H9 (cell line): ENCODE data around the gene PRR33. TPM values are rescaled to one million over a fixed set of nuclear protein-coding genes. Genes with fewer than 3 reads are reported as not detected.

Source experiments
- DNase-seq: peaks from one replicate; pipeline ENCODE4 v3.0.0-alpha.2; 2017
- H2AFZ ChIP-seq: one replicate; pipeline ENCODE4 v1.6.1; 2013; ENCODE audit warnings: mild to moderate bottlenecking, low read length, control low read depth, moderate library complexity
- H2AK5ac ChIP-seq: 2 replicates; pipeline ENCODE4 v1.6.1; 2013; ENCODE audit warnings: low read length, control low read depth, mixed read lengths; ENCODE audit not compliant: insufficient read length
- H2BK120ac ChIP-seq: one replicate; pipeline ENCODE4 v1.6.1; 2013; ENCODE audit warnings: low read depth, mild to moderate bottlenecking, low read length, control low read depth, inconsistent platforms; ENCODE audit not compliant: poor library complexity, severe bottlenecking
- H2BK12ac ChIP-seq: 2 replicates; pipeline ENCODE4 v1.6.1; 2013; ENCODE audit warnings: low read length, control low read depth, mixed read lengths, low read depth; ENCODE audit not compliant: insufficient read length
- H2BK15ac ChIP-seq: 2 replicates; pipeline ENCODE4 v1.6.1; 2013; ENCODE audit warnings: low read depth, low read length, control low read depth
- H2BK20ac ChIP-seq: one replicate; pipeline ENCODE4 v1.6.1; 2013; ENCODE audit warnings: low read depth, mild to moderate bottlenecking, low read length, control low read depth, inconsistent platforms; ENCODE audit not compliant: poor library complexity, severe bottlenecking
- H2BK5ac ChIP-seq: 2 replicates; pipeline ENCODE4 v1.6.1; 2013; ENCODE audit warnings: low read length, control low read depth, mixed read lengths; ENCODE audit not compliant: insufficient read length
- H3K14ac ChIP-seq: 2 replicates; pipeline ENCODE4 v1.6.1; 2013; ENCODE audit warnings: low read length, control low read depth; ENCODE audit not compliant: insufficient read depth
- H3K18ac ChIP-seq: 2 replicates; pipeline ENCODE4 v1.6.1; 2013; ENCODE audit warnings: low read depth, mild to moderate bottlenecking, mixed read lengths, low read length, control low read depth; ENCODE audit not compliant: insufficient read length
- H3K23ac ChIP-seq: 2 replicates; pipeline ENCODE4 v1.6.1; 2013; ENCODE audit warnings: low read length, control low read depth, mixed read lengths, low read depth; ENCODE audit not compliant: insufficient read length
- H3K23me2 ChIP-seq: 2 replicates; pipeline ENCODE4 v1.6.1; 2013; ENCODE audit warnings: low read depth, mild to moderate bottlenecking, mixed read lengths, low read length, control low read depth; ENCODE audit not compliant: insufficient read length, poor library complexity, severe bottlenecking
- H3K27ac ChIP-seq: 2 replicates; pipeline ENCODE4 v1.5.1; 2013; ENCODE audit warnings: low read length, control low read depth, mixed read lengths, low read depth; ENCODE audit not compliant: insufficient read length
- H3K27me3 ChIP-seq: 2 replicates; pipeline ENCODE4 v1.6.1; 2013; ENCODE audit warnings: low read length, control low read depth, inconsistent platforms; ENCODE audit not compliant: insufficient read depth
- H3K4ac ChIP-seq: 2 replicates; pipeline ENCODE4 v1.6.1; 2013; ENCODE audit warnings: low read depth, mild to moderate bottlenecking, control low read depth, inconsistent platforms, low read length, moderate library complexity
- H3K4me1 ChIP-seq: 2 replicates; pipeline ENCODE4 v1.6.1; 2013; ENCODE audit warnings: low read length, control low read depth, inconsistent platforms; ENCODE audit not compliant: insufficient read depth
- H3K4me2 ChIP-seq: 2 replicates; pipeline ENCODE4 v1.6.1; 2013; ENCODE audit warnings: low read length, control low read depth, mixed read lengths; ENCODE audit not compliant: insufficient read length, insufficient read depth
- H3K56ac ChIP-seq: 2 replicates; pipeline ENCODE4 v1.6.1; 2013; ENCODE audit warnings: low read depth, mild to moderate bottlenecking, mixed read lengths, low read length, control low read depth; ENCODE audit not compliant: insufficient read length
- H3K79me1 ChIP-seq: 2 replicates; pipeline ENCODE4 v1.6.1; 2013; ENCODE audit warnings: low read depth, mild to moderate bottlenecking, moderate library complexity, low read length, control low read depth, inconsistent platforms; ENCODE audit not compliant: insufficient read depth, poor library complexity, severe bottlenecking
- H3K79me2 ChIP-seq: 2 replicates; pipeline ENCODE4 v1.6.1; 2013; ENCODE audit warnings: low read length, control low read depth, inconsistent platforms; ENCODE audit not compliant: insufficient read depth
- H3K9ac ChIP-seq: 2 replicates; pipeline ENCODE4 v1.6.1; 2013; ENCODE audit warnings: low read length, control low read depth, mixed read lengths; ENCODE audit not compliant: insufficient read length; ENCODE audit errors: extremely low read depth
- H3K9me3 ChIP-seq: one replicate; pipeline ENCODE4 v1.6.1; 2013; ENCODE audit warnings: low read depth, low read length, inconsistent platforms; ENCODE audit not compliant: control insufficient read depth
- H3T11ph ChIP-seq: one replicate; pipeline ENCODE4 v1.6.1; 2013; ENCODE audit warnings: mild to moderate bottlenecking, low read length, control low read depth, inconsistent platforms
- H4K20me1 ChIP-seq: one replicate; pipeline ENCODE4 v1.6.1; 2013; ENCODE audit not compliant: control insufficient read depth, insufficient read length, insufficient read depth
- H4K5ac ChIP-seq: 2 replicates; pipeline ENCODE4 v1.6.1; 2013; ENCODE audit warnings: low read depth, mild to moderate bottlenecking, mixed read lengths, low read length, control low read depth; ENCODE audit not compliant: insufficient read length
- H4K8ac ChIP-seq: replicated peaks from 2 replicates; pipeline ENCODE4 v1.6.1; 2013; ENCODE audit warnings: low read length, control low read depth, mixed read lengths, low read depth; ENCODE audit not compliant: insufficient read length
- H4K91ac ChIP-seq: 2 replicates; pipeline ENCODE4 v1.6.1; 2013; ENCODE audit warnings: low read depth, mild to moderate bottlenecking, moderate library complexity, mixed read lengths, low read length, control low read depth; ENCODE audit not compliant: insufficient read length
- H3K27ac Mint-ChIP-seq, 3 experiments: 2 replicates in 2 of 3; 3 replicates in 1 of 3; pipeline ENCODE4 v1.8.0; 2020 to 2021; ENCODE audit warnings: mixed read lengths in 3 of 3, mild to moderate bottlenecking in 1 of 3, moderate library complexity in 1 of 3
- H3K27me3 Mint-ChIP-seq: 2 replicates; pipeline ENCODE4 v1.8.0; 2021; ENCODE audit warnings: low read depth, mild to moderate bottlenecking, moderate library complexity, mixed read lengths
- H3K36me3 Mint-ChIP-seq, 3 experiments: 2 replicates in 2 of 3; 3 replicates in 1 of 3; pipeline ENCODE4 v1.8.0; 2020 to 2021; ENCODE audit warnings: low read depth in 3 of 3, mixed read lengths in 3 of 3; ENCODE audit not compliant: insufficient read depth in 1 of 3
- H3K4me1 Mint-ChIP-seq, 2 experiments: 2 replicates each; pipeline ENCODE4 v1.8.0; 2020; ENCODE audit warnings: mixed read lengths in 2 of 2
- H3K4me3 Mint-ChIP-seq, 2 experiments: 2 replicates in 1 of 2; 3 replicates in 1 of 2; pipeline ENCODE4 v1.8.0; 2020 to 2021; ENCODE audit warnings: mild to moderate bottlenecking in 2 of 2, mixed read lengths in 2 of 2, moderate library complexity in 1 of 2
- H3K9me3 Mint-ChIP-seq, 2 experiments: 2 replicates in 1 of 2; 3 replicates in 1 of 2; pipeline ENCODE4 v1.8.0; 2020; ENCODE audit warnings: mild to moderate bottlenecking in 2 of 2, mixed read lengths in 2 of 2, moderate library complexity in 1 of 2
- CTCF ChIP-seq: fragments of 200-600 bp; sonication (generic); conservative IDR thresholded peaks from 3 replicates; pipeline ENCODE4 v1.8.0; 2021; ENCODE audit warnings: antibody characterized with exemption, mild to moderate bottlenecking
- WGBS: extraction: QIAGEN DNeasy Blood & Tissue Kit; methylation state at CpG from one replicate; pipeline ENCODE4 v1.1.7; 2013; ENCODE audit warnings: missing lambda C conversion rate, low lambda C conversion rate, mixed read lengths; ENCODE audit not compliant: insufficient read length; ENCODE audit errors: extremely low coverage; 5-methylcytosine and 5-hydroxymethylcytosine counted together
- total RNA-seq: library from RNA; stranded (reverse); gene quantifications from 2 replicates; pipeline ENCODE4 v1.2.1, GENCODE V29; 2021

Gene PRR33
- total RNA-seq, 1 experiment from 2014 or later: not detected

- Histone ChIP-seq H4K8ac (no peak overlapping the region), H3K56ac (no peak overlapping the region), H3K23me2 (no peaks in the 10 kb centered on the region), H2AK5ac (no peak overlapping the region), H3K27ac (no peak overlapping the region), H2AFZ (no peak overlapping the region), H3K79me1 (no peaks in the 10 kb centered on the region), H4K5ac (no peak overlapping the region), H3K23ac (no peak overlapping the region), H2BK15ac (no peak overlapping the region), H3K4ac (no peak overlapping the region), H3K9ac (no peak overlapping the region), H2BK5ac (no peak overlapping the region), H3T11ph (no peak overlapping the region), H3K79me2 (no peaks in the 10 kb centered on the region), H3K18ac (no peak overlapping the region), H3K4me1 (no peaks in the 10 kb centered on the region), H2BK120ac (no peak overlapping the region), H3K27me3 (no peaks in the 10 kb centered on the region), H4K20me1 (no peaks in the 10 kb centered on the region), H2BK12ac (no peak overlapping the region), H3K14ac (no peak overlapping the region), H4K91ac (no peak overlapping the region), H3K4me2 (no peak overlapping the region), H3K9me3 (no peaks in the 10 kb centered on the region), H2BK20ac (no peak overlapping the region)
- DNase-seq: no peak
- Mint-ChIP-seq H3K36me3 (no peaks in the 10 kb centered on the region), H3K27ac (peak overlapping the region in 1 of 3 experiments; percentile 10; a peak in 1 of 7 replicates), H3K9me3 (no peaks in the 10 kb centered on the region), H3K4me3 (0 out of 5 replicates have a peak overlapping the region, but pooled peaks of 1 of the 2 experiments have one; percentile 2), H3K27me3 (peaks cover 19% of the 10 kb centered on the region), H3K4me1 (peaks cover 0 to 4% of the 10 kb centered on the region in 2 experiments; a peak in 1 of 4 replicates)
- no peak for TF ChIP-seq CTCF
- WGBS: no CpG with 5 or more reads among the region's 11 CpGs
Observed at GRCh38 chr11:1843098-1843473, 48.6 kb downstream of the PRR33 start.
